ENCODE measurements around the gene PRPF40B.
"Not testable (repeated sequence)": the region's sequence is repeated elsewhere in the genome, so short reads cannot be mapped to it uniquely, and the experiment has no call there.

The PRPF40B gene

GRCh38 chr12:49623142-49623904 is at the start of gene PRPF40B:
Gene PRPF40B, plus strand, starts transcription at chr12:49623561. Its CDS starts 30 bp downstream, at chr12:49623591.
- DNase-seq (ENCODE audit: low spot score) = peak; percentile 88

GRCh38 chr12:49577589-49578315 is 45.6 kb upstream of the PRPF40B start:
- no peak for DNase-seq (ENCODE audit: low spot score)

- no peak for DNase-seq (ENCODE audit: low spot score)
Measured at GRCh38 chr12:49578471-49579112, 44.8 kb upstream of the PRPF40B start.

- peak; percentile 77 for DNase-seq (ENCODE audit: low spot score)
Measured at GRCh38 chr12:49580572-49581535, 42.5 kb upstream of the PRPF40B start.

- no peak for DNase-seq (ENCODE audit: low spot score)
Measured at GRCh38 chr12:49582201-49582600, 41.2 kb upstream of the PRPF40B start.

GRCh38 chr12:49582850-49583249 is 40.5 kb upstream of the PRPF40B start:
- DNase-seq (ENCODE audit: low spot score) = no peak

GRCh38 chr12:49583366-49584094 is 39.8 kb upstream of the PRPF40B start:
- DNase-seq (ENCODE audit: low spot score) = peak; percentile 31

- no peak for DNase-seq (ENCODE audit: low spot score)
Measured at GRCh38 chr12:49584591-49584990, 38.8 kb upstream of the PRPF40B start.

- no peak for DNase-seq (ENCODE audit: low spot score)
Measured at GRCh38 chr12:49585477-49586459, 37.6 kb upstream of the PRPF40B start.

- DNase-seq (ENCODE audit: low spot score) = no peak
Measured at GRCh38 chr12:49587174-49587908, 36.0 kb upstream of the PRPF40B start.

GRCh38 chr12:49588281-49588680 is 35.1 kb upstream of the PRPF40B start:
- DNase-seq (ENCODE audit: low spot score) = no peak

GRCh38 chr12:49588721-49589516 is 34.4 kb upstream of the PRPF40B start:
- no peak for DNase-seq (ENCODE audit: low spot score)

- no peak for DNase-seq (ENCODE audit: low spot score)
Measured at GRCh38 chr12:49598527-49598926, 24.8 kb upstream of the PRPF40B start.

- DNase-seq (ENCODE audit: low spot score) = no peak
Measured at GRCh38 chr12:49599961-49600360, 23.4 kb upstream of the PRPF40B start.

- DNase-seq (ENCODE audit: low spot score) = no peak
Measured at GRCh38 chr12:49603721-49604120, 19.6 kb upstream of the PRPF40B start.

GRCh38 chr12:49604856-49605255 is 18.5 kb upstream of the PRPF40B start:
- no peak for DNase-seq (ENCODE audit: low spot score)

GRCh38 chr12:49605539-49605938 is 17.8 kb upstream of the PRPF40B start, which contains the start of gene FAM186B:
Gene FAM186B, minus strand, starts transcription at chr12:49605639. Its CDS starts 162 bp downstream, at chr12:49605477.
- DNase-seq (ENCODE audit: low spot score) = not testable (repeated sequence)

Data from globus pallidus (tissue), 1 donor.